Osteocyte (in vitro differentiated cells): ENCODE results near the gene VGLL4. TPM values are rescaled to one million over a fixed set of nuclear protein-coding genes. Genes with fewer than 3 reads are reported as not detected.

Source experiments
- DNase-seq: peaks from one replicate; pipeline ENCODE4 v3.0.0; 2021; ENCODE audit warnings: mixed read lengths; ENCODE audit not compliant: unreplicated experiment; ENCODE audit errors: extremely low spot score
- H3K27ac Mint-ChIP-seq: one replicate; pipeline ENCODE4 v1.8.0; 2021; ENCODE audit warnings: mild to moderate bottlenecking, mixed read lengths; ENCODE audit not compliant: unreplicated experiment
- H3K27me3 Mint-ChIP-seq: one replicate; pipeline ENCODE4 v1.8.0; 2021; ENCODE audit warnings: mixed read lengths; ENCODE audit not compliant: unreplicated experiment
- H3K36me3 Mint-ChIP-seq: one replicate; pipeline ENCODE4 v1.8.0; 2021; ENCODE audit warnings: mixed read lengths; ENCODE audit not compliant: unreplicated experiment
- H3K4me1 Mint-ChIP-seq: one replicate; pipeline ENCODE4 v1.8.0; 2021; ENCODE audit warnings: mixed read lengths; ENCODE audit not compliant: unreplicated experiment
- H3K4me3 Mint-ChIP-seq: one replicate; pipeline ENCODE4 v1.8.0; 2021; ENCODE audit warnings: mild to moderate bottlenecking, moderate library complexity, mixed read lengths; ENCODE audit not compliant: unreplicated experiment
- H3K9me3 Mint-ChIP-seq: one replicate; pipeline ENCODE4 v1.8.0; 2021; ENCODE audit warnings: mixed read lengths; ENCODE audit not compliant: unreplicated experiment
- total RNA-seq: library from RNA; stranded (reverse); gene quantifications from 2 replicates; pipeline ENCODE4 v1.2.1, GENCODE V29; 2021
- TF ChIP-seq, protein P1 (sequence below): fragments of 200-600 bp; sonication (generic); IDR thresholded peaks from 2 replicates; pipeline ENCODE4 v1.5.0; 2021; ENCODE audit warnings: antibody characterized with exemption, mild to moderate bottlenecking, moderate library complexity

The VGLL4 gene
- total RNA-seq, 1 donor from 2014 or later: 139 TPM

- TF ChIP-seq, protein P1, sequence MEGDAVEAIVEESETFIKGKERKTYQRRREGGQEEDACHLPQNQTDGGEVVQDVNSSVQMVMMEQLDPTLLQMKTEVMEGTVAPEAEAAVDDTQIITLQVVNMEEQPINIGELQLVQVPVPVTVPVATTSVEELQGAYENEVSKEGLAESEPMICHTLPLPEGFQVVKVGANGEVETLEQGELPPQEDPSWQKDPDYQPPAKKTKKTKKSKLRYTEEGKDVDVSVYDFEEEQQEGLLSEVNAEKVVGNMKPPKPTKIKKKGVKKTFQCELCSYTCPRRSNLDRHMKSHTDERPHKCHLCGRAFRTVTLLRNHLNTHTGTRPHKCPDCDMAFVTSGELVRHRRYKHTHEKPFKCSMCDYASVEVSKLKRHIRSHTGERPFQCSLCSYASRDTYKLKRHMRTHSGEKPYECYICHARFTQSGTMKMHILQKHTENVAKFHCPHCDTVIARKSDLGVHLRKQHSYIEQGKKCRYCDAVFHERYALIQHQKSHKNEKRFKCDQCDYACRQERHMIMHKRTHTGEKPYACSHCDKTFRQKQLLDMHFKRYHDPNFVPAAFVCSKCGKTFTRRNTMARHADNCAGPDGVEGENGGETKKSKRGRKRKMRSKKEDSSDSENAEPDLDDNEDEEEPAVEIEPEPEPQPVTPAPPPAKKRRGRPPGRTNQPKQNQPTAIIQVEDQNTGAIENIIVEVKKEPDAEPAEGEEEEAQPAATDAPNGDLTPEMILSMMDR: no peak
- Mint-ChIP-seq H3K36me3 (peaks cover 23% of the 10 kb centered on the region), H3K4me1 (peaks cover 65% of the 10 kb centered on the region), H3K4me3 (no peak overlapping the region), H3K27me3 (no peaks in the 10 kb centered on the region), H3K9me3 (no peaks in the 10 kb centered on the region), H3K27ac (peak overlapping the region; percentile 31)
- DNase-seq: no peak
Measured at GRCh38 chr3:11565072-11565471, 78.6 kb downstream of the VGLL4 start.

GRCh38 chr3:11564577-11565001 lies 79.1 kb downstream of the VGLL4 start:
- Mint-ChIP-seq H3K9me3 (no peaks in the 10 kb centered on the region), H3K27me3 (no peaks in the 10 kb centered on the region), H3K27ac (peak overlapping the region; percentile 23), H3K36me3 (peaks cover 26% of the 10 kb centered on the region), H3K4me1 (peaks cover 67% of the 10 kb centered on the region), H3K4me3 (no peak overlapping the region)
- TF ChIP-seq, protein P1: no peak
- DNase-seq: no peak

- no peak for DNase-seq
- H3K27ac Mint-ChIP-seq: peak overlapping the region; percentile 64
- no peaks in the 10 kb centered on the region for H3K27me3 Mint-ChIP-seq
- TF ChIP-seq, protein P1: no peak
- H3K9me3 Mint-ChIP-seq: no peaks in the 10 kb centered on the region
- no peak overlapping the region for H3K4me3 Mint-ChIP-seq
- peaks cover 63% of the 10 kb centered on the region for H3K4me1 Mint-ChIP-seq
- H3K36me3 Mint-ChIP-seq: peaks cover 27% of the 10 kb centered on the region
Measured at GRCh38 chr3:11563865-11564185, 79.9 kb downstream of the VGLL4 start.

DNA sequence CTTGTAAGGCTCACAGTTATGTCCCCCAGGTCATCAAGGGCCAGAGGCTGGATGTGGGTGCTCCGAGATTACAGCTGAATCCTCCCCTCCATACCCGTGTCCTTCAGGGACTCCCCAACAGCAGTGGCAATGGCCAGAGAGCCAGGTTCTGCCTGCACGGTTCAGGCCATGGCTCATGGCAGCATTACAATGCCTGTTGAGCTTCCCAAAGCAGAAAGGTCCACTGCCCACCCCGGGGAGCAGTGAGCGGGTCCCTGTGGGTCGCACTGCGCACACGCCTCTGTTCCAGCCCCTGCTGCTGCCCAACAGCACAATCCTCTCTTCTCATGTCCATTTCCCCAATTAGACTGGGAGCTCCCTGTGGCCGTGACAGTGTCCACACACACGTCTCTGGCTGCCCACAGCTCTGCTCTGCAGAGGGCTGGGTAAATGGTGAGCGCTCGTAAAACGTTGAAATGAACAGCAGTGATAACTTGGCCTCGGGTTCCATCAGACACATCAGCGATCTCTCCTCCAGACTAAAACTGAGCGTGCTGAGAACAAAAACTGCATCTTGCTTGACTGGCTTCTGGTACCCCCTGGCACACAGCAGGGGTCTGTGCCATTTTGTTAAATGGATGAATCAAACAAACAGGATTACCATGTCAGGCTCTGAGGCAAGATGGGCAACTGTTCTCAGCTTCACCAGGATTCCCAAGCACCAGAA lies 80.4 kb downstream of the VGLL4 start:
- H3K36me3 Mint-ChIP-seq: peaks cover 30% of the 10 kb centered on the region
- peak overlapping the region; percentile 64 for H3K27ac Mint-ChIP-seq
- H3K4me3 Mint-ChIP-seq: no peak overlapping the region
- DNase-seq: no peak
- no peaks in the 10 kb centered on the region for H3K9me3 Mint-ChIP-seq
- peaks cover 61% of the 10 kb centered on the region for H3K4me1 Mint-ChIP-seq
- no peaks in the 10 kb centered on the region for H3K27me3 Mint-ChIP-seq
- TF ChIP-seq, protein P1: no peak

- no peaks in the 10 kb centered on the region for H3K9me3 Mint-ChIP-seq
- H3K4me3 Mint-ChIP-seq: no peak overlapping the region
- H3K36me3 Mint-ChIP-seq: peaks cover 38% of the 10 kb centered on the region
- DNase-seq: no peak
- H3K27me3 Mint-ChIP-seq: no peaks in the 10 kb centered on the region
- TF ChIP-seq, protein P1: no peak
- H3K27ac Mint-ChIP-seq: peak overlapping the region; percentile 44
- H3K4me1 Mint-ChIP-seq: peaks cover 61% of the 10 kb centered on the region
Measured at GRCh38 chr3:11562277-11562881, 81.3 kb downstream of the VGLL4 start.
